Neutrophil (primary cell): Measurements from ENCODE around the gene CLCA2.

Source experiments
- H3K27ac ChIP-seq: fragments of 200-600 bp; sonication (generic); 2 replicates; pipeline ENCODE4 v1.5.1; 2016; ENCODE audit warnings: mild to moderate bottlenecking, moderate library complexity
- H3K27me3 ChIP-seq: fragments of 200-600 bp; sonication (generic); 2 replicates; pipeline ENCODE4 v1.6.0; 2016; ENCODE audit warnings: mild to moderate bottlenecking
- H3K36me3 ChIP-seq: fragments of 200-600 bp; sonication (generic); 2 replicates; pipeline ENCODE4 v1.5.1; 2017
- H3K4me1 ChIP-seq, 2 experiments: fragments of 200-600 bp in 1 of 2; sonication (generic) in 1 of 2; 1 replicate in 1 of 2; 2 replicates in 1 of 2; pipeline versions ENCODE4 v1.5.1 to v1.6.1; 2013 to 2016; ENCODE audit warnings: low read depth in 1 of 2, low read length in 1 of 2, mild to moderate bottlenecking in 1 of 2, moderate library complexity in 1 of 2; ENCODE audit not compliant: control insufficient read depth in 1 of 2, insufficient read depth in 1 of 2
- H3K4me3 ChIP-seq, 2 experiments: fragments of 200-600 bp in 1 of 2; sonication (generic) in 1 of 2; 1 replicate in 1 of 2; 2 replicates in 1 of 2; pipeline ENCODE4 v1.5.1; 2013 to 2016; ENCODE audit warnings: low read depth in 1 of 2, low read length in 1 of 2, mild to moderate bottlenecking in 1 of 2, moderate library complexity in 1 of 2
- H3K9me3 ChIP-seq: fragments of 200-600 bp; sonication (generic); 2 replicates; pipeline ENCODE4 v1.5.1; 2016
- CTCF ChIP-seq: fragments of 200-600 bp; sonication (generic); IDR thresholded peaks from 2 replicates; pipeline ENCODE4 v1.5.1; 2016; ENCODE audit warnings: antibody characterized with exemption

The CLCA2 gene

GRCh38 chr1:86416343-86416742 is 7.6 kb upstream of the CLCA2 start:
- Histone ChIP-seq H3K27ac (no peak overlapping the region), H3K9me3 (no peaks in the 10 kb centered on the region), H3K27me3 (no peaks in the 10 kb centered on the region), H3K4me1 (no peaks in the 10 kb centered on the region), H3K36me3 (no peaks in the 10 kb centered on the region), H3K4me3 (no peak overlapping the region)
- TF ChIP-seq CTCF, result no peak

- TF ChIP-seq CTCF, result no peak
- no peaks in the 10 kb centered on the region for H3K27me3 ChIP-seq
- H3K9me3 ChIP-seq, result no peaks in the 10 kb centered on the region
- H3K27ac ChIP-seq, result no peak overlapping the region
- H3K36me3 ChIP-seq, result no peaks in the 10 kb centered on the region
- no peak overlapping the region for H3K4me3 ChIP-seq
- H3K4me1 ChIP-seq, result no peaks in the 10 kb centered on the region
These were observed 4.6 kb upstream of the CLCA2 start for GRCh38 chr1:86419277-86419903.

GRCh38 chr1:86421601-86422280 is 2.2 kb upstream of the CLCA2 start:
- Histone ChIP-seq H3K27ac (no peak overlapping the region), H3K27me3 (no peaks in the 10 kb centered on the region), H3K9me3 (no peaks in the 10 kb centered on the region), H3K36me3 (no peaks in the 10 kb centered on the region), H3K4me1 (no peaks in the 10 kb centered on the region), H3K4me3 (no peak overlapping the region)
- TF ChIP-seq CTCF, result no peak

GRCh38 chr1:86423473-86423872 is 498 bp upstream of the CLCA2 start:
- no peak for TF ChIP-seq CTCF

GRCh38 chr1:86429122-86429725 is 5.3 kb downstream of the CLCA2 start:
- Histone ChIP-seq H3K27ac (no peak overlapping the region), H3K27me3 (peaks cover 8% of the 10 kb centered on the region), H3K4me3 (no peak overlapping the region), H3K9me3 (no peaks in the 10 kb centered on the region), H3K4me1 (peaks cover 7 to 8% of the 10 kb centered on the region in 2 experiments), H3K36me3 (no peaks in the 10 kb centered on the region)
- TF ChIP-seq CTCF, result no peak

More at GRCh38 chr1:86423473-86423872, 498 bp upstream of the CLCA2 start:
- Histone ChIP-seq H3K36me3 (no peaks in the 10 kb centered on the region), H3K27me3 (peaks cover 8% of the 10 kb centered on the region), H3K27ac (no peak overlapping the region), H3K9me3 (no peaks in the 10 kb centered on the region), H3K4me1 (no peaks in the 10 kb centered on the region), H3K4me3 (no peak overlapping the region)
